Superior temporal gyrus (tissue), 1 donor: ENCODE data around the gene PLA2G2C.

Experiments
- DNase-seq: peaks from one replicate; pipeline ENCODE4 v3.0.0-alpha.2; 2016; ENCODE audit errors: extremely low spot score

Gene PLA2G2C

GRCh38 chr1:20207546-20207945 is 21.2 kb upstream of the PLA2G2C start:
- no peak for DNase-seq

- DNase-seq, result no peak
Measured at GRCh38 chr1:20202166-20202565, 15.8 kb upstream of the PLA2G2C start.

GRCh38 chr1:20200966-20201365 is 14.6 kb upstream of the PLA2G2C start:
- DNase-seq, result no peak

- DNase-seq, result no peak
Measured at GRCh38 chr1:20199840-20200239, 13.5 kb upstream of the PLA2G2C start.

GRCh38 chr1:20199403-20199802 is 13.1 kb upstream of the PLA2G2C start:
- DNase-seq, result no peak

- no peak for DNase-seq
Measured at GRCh38 chr1:20198918-20199317, 12.6 kb upstream of the PLA2G2C start.

GRCh38 chr1:20198296-20198695 is 12.0 kb upstream of the PLA2G2C start:
- DNase-seq, result no peak

- no peak for DNase-seq
Measured at GRCh38 chr1:20197329-20197791, 11.0 kb upstream of the PLA2G2C start.

GRCh38 chr1:20195462-20195780 is 9.1 kb upstream of the PLA2G2C start:
- DNase-seq, result no peak

- peak; percentile 66 for DNase-seq
Measured at GRCh38 chr1:20194757-20195461, 8.6 kb upstream of the PLA2G2C start.

GRCh38 chr1:20194224-20194623 is 7.9 kb upstream of the PLA2G2C start:
- DNase-seq, result peak; percentile 33

- DNase-seq, result no peak
Measured at GRCh38 chr1:20192871-20193411, 6.6 kb upstream of the PLA2G2C start.

GRCh38 chr1:20192364-20192763 is 6.0 kb upstream of the PLA2G2C start:
- peak; percentile 43 for DNase-seq

GRCh38 chr1:20191266-20191825 is 5.0 kb upstream of the PLA2G2C start:
- DNase-seq, result no peak

- peak; percentile 37 for DNase-seq
Measured at GRCh38 chr1:20190256-20191160, 4.2 kb upstream of the PLA2G2C start.

- no peak for DNase-seq
Measured at GRCh38 chr1:20189664-20190063, 3.3 kb upstream of the PLA2G2C start.

GRCh38 chr1:20188455-20188817 is 2.1 kb upstream of the PLA2G2C start:
- no peak for DNase-seq

- peak; percentile 49 for DNase-seq
Measured at GRCh38 chr1:20187813-20188454, 1.6 kb upstream of the PLA2G2C start.

GRCh38 chr1:20187103-20187812 is 940 bp upstream of the PLA2G2C start:
- peak; percentile 56 for DNase-seq

- no peak for DNase-seq
Measured at GRCh38 chr1:20184997-20185833, 1.1 kb downstream of the PLA2G2C start.
